ENCODE results near the gene TPCN2. TPM values are rescaled to one million over a fixed set of nuclear protein-coding genes. Genes with fewer than 3 reads are reported as not detected.

TPCN2 gene
- polyA plus RNA-seq, 3 donors, result 29.3 to 52.8 (median 31.5) TPM

- Histone ChIP-seq H3K27ac (ENCODE audit: low read depth in 1 of 2, low read length in 2 of 2) (no peak overlapping the region), H3K4me3 (replicated peaks in 1 of 3; ENCODE audit: low read depth in 2 of 3, low read length in 3 of 3) (no peak overlapping the region), H4K20me1 (ENCODE audit: insufficient read depth, low read length) (no peaks in the 10 kb centered on the region), H3K9ac (ENCODE audit: insufficient read depth, low read length, poor library complexity, severe bottlenecking) (no peak overlapping the region), H3K27me3 (ENCODE audit: control insufficient read depth in 2 of 2, insufficient read depth in 2 of 2, low read length in 2 of 2) (no peaks in the 10 kb centered on the region), H3K9me3 (replicated peaks in 1 of 2; ENCODE audit: control insufficient read depth in 1 of 2, insufficient read depth in 1 of 2, low read length in 2 of 2) (no peaks in the 10 kb centered on the region), H3K4me1 (ENCODE audit: control insufficient read depth in 1 of 2, insufficient read depth in 2 of 2, low read length in 2 of 2) (no peaks in the 10 kb centered on the region), H3K79me2 (ENCODE audit: insufficient read depth, low read length) (no peaks in the 10 kb centered on the region), H2AFZ (ENCODE audit: insufficient read depth, low read depth, low read length, poor library complexity, severe bottlenecking) (no peak overlapping the region), H3K36me3 (replicated peaks in 1 of 2; ENCODE audit: control insufficient read depth in 1 of 2, insufficient read depth in 2 of 2, low read length in 2 of 2) (no peaks in the 10 kb centered on the region), H3K4me2 (replicated peaks; ENCODE audit: extremely low read depth, low read length, poor library complexity, severe bottlenecking) (no peak overlapping the region)
- no peak for TF ChIP-seq CTCF (IDR thresholded peaks at IDR 0.05)
- no peak for DNase-seq
- Mint-ChIP-seq H3K9me3 (peaks cover 2 to 9% (median 4%) of the 10 kb centered on the region in 7 donors), H3K27me3 (ENCODE audit: low read depth in 3 of 3) (peaks cover 0 to 10% (median 5%) of the 10 kb centered on the region in 3 donors), H3K36me3 (no peaks in the 10 kb centered on the region), H3K27ac (no peak overlapping the region), H3K4me3 (no peak overlapping the region), H3K4me1 (no peaks in the 10 kb centered on the region)
- 91% methylated on average over 5 of the region's 6 CpGs for WGBS (ENCODE audit: insufficient coverage)
- intact Hi-C loops (cut with micrococcal nuclease), result no loop called here
Measured at GRCh38 chr11:69114362-69114761, 65.6 kb downstream of the TPCN2 start.

- H3K9ac ChIP-seq (ENCODE audit: insufficient read depth, low read length, poor library complexity, severe bottlenecking), result no peak overlapping the region
- no peak overlapping the region for H3K27ac ChIP-seq (ENCODE audit: low read depth in 1 of 2, low read length in 2 of 2)
- no peaks in the 10 kb centered on the region for H3K4me1 Mint-ChIP-seq
- H3K36me3 Mint-ChIP-seq, result no peaks in the 10 kb centered on the region
- intact Hi-C loops (cut with micrococcal nuclease), result no loop called here
- H3K4me3 Mint-ChIP-seq, result no peak overlapping the region
- no peak overlapping the region for H3K4me3 ChIP-seq (replicated peaks in 1 of 3; ENCODE audit: low read depth in 2 of 3, low read length in 3 of 3)
- no peaks in the 10 kb centered on the region for H3K9me3 ChIP-seq (replicated peaks in 1 of 2; ENCODE audit: control insufficient read depth in 1 of 2, insufficient read depth in 1 of 2, low read length in 2 of 2)
- H3K36me3 ChIP-seq (replicated peaks in 1 of 2; ENCODE audit: control insufficient read depth in 1 of 2, insufficient read depth in 2 of 2, low read length in 2 of 2), result no peaks in the 10 kb centered on the region
- peaks cover 0 to 10% (median 5%) of the 10 kb centered on the region in 3 donors for H3K27me3 Mint-ChIP-seq (ENCODE audit: low read depth in 3 of 3)
- no peak for DNase-seq
- 91% methylated on average over 8 of the region's 21 CpGs for WGBS (ENCODE audit: insufficient coverage)
- TF ChIP-seq CTCF (IDR thresholded peaks at IDR 0.05), result no peak
- no peaks in the 10 kb centered on the region for H4K20me1 ChIP-seq (ENCODE audit: insufficient read depth, low read length)
- no peak overlapping the region for H3K4me2 ChIP-seq (replicated peaks; ENCODE audit: extremely low read depth, low read length, poor library complexity, severe bottlenecking)
- peaks cover 3 to 11% (median 5%) of the 10 kb centered on the region in 7 donors for H3K9me3 Mint-ChIP-seq
- H3K27ac Mint-ChIP-seq, result no peak overlapping the region
- no peaks in the 10 kb centered on the region for H3K79me2 ChIP-seq (ENCODE audit: insufficient read depth, low read length)
- no peak overlapping the region for H2AFZ ChIP-seq (ENCODE audit: insufficient read depth, low read depth, low read length, poor library complexity, severe bottlenecking)
- H3K27me3 ChIP-seq (ENCODE audit: control insufficient read depth in 2 of 2, insufficient read depth in 2 of 2, low read length in 2 of 2), result no peaks in the 10 kb centered on the region
- no peaks in the 10 kb centered on the region for H3K4me1 ChIP-seq (ENCODE audit: control insufficient read depth in 1 of 2, insufficient read depth in 2 of 2, low read length in 2 of 2)
Measured at GRCh38 chr11:69114811-69115523, 66.2 kb downstream of the TPCN2 start.
